ENCODE results near the gene THOP1.

The THOP1 gene

DNA sequence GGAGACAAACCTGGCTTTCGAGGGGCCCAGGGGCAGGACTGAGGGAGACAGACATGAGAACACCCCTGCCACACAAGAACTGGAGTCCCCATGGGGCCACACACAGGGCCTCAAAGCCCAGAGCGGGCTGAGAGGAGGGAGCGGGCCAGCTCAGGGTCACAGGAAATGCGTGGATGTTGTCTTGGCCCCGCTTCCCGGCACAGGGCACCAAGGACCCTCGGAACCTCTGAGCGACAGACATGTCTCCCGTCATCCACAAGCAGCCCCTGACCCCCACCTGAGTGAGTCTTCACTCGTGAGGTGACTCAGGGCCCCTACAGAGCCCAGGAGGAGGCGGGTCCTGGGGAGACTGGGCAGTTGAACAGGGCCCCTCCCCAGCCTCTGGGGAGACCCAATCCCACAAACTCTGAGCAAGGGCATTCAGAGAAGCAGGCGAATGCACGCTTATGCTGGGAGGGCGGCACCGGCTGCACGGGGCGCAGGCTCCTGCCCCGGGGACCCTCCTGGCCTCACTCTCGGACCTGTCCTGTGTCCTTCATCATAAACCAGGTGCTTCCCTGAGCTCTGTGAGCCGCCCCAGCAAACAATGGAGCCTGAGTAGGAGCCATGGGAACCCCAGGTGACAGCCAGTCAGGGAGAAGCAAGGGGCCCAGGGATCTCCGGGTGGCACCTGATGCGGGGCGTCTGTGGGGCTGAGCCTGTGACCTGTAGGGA lies 22.4 kb upstream of the THOP1 start:
- DNase-seq, result no peak

DNA sequence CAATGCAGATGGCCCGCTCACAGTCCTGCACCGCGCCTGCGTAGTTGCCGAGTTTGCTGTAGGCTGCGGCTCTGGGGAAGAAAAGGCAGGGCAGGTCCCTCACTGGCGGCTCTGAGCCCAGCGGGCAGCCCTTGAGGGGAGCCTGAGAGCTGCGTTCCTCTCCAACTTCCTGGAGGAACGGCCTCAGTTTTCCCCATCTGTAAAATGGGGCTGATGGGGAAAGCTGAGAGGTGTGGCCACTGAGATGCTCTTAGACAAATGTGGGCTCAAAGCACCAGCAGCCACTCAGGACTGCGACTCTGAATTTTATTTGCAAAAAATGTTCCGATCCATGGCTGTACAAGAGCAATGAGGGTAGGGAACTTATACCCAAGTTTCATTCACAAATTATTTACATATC lies 21.6 kb upstream of the THOP1 start:
- no peak for DNase-seq

DNA sequence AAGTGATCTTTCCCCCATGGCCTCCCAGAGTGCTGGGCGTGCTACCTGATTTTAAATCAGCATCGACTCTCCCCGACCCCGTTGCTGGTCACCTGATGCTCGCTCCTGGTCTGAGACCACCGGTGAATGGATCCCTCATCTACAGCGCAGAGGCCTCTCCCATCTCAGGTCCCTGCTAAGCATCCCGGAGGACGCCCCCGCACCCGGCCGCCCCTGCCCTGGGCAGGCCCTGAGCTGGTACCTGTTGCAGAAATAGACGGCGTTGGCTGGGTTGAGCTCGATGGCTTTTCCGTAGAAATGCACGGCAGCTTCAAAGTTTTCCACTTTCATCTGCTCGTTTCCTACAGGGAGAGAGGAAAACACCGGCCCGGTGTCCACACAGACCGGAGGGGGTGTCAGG lies 20.4 kb upstream of the THOP1 start:
- DNase-seq, result no peak

DNA sequence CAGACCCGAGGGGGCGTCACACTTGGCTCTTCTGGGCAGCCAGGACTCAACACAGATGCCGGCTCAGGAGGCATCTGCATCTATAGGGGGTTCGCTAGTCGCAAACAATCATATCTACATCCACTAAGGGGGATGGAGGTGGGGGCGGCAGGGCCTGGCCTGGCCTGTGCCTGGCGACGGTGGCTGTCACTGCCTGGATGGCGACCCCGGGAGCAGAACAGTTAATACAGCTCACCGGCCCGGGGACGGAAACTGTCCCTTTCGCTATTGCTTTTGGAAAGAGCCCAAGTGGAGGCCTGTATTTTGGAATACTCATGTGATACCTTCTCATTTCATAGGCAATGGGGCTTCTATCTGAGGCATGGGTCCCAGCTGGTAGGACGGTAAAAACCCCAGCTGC lies 19.9 kb upstream of the THOP1 start:
- no peak for DNase-seq

DNA sequence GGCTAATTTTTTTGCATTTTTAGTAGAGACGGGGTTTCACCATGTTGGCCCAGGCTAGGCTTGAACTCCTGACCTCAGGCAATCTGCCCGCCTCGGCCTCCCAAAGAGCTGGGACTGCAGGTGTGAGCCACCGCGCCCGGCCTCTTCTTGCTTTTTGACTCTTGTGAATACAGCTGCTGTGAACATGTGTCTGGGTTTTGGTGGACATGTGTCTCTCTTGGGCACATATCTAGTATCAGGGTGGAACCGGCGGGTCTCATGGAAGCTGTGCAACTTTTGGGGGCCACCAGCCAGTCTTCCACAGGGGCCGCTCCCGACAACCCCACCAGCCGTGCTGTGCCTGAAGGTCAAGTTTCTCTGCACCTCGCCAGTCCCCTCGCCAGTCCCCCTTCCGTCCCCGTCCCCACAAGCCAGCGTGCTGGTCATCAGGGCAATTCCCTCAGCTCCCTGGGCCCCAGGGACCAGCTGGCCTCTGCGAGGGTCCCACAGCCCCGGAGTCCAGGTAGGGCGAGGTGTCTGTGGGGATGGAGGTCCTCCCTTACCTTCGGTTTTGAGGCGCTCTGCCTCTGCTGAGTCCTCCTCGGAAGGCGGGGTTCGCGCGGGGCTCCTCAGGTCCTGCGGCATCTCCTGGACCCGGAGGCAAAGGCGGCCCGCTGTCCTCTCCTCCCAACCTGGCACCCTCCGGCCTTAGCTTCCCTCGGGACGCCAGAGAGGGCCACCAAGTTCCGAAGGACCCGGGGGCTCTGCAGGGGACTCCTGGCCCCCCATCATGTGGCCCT lies 18.5 kb upstream of the THOP1 start:
- no peak for DNase-seq

DNA sequence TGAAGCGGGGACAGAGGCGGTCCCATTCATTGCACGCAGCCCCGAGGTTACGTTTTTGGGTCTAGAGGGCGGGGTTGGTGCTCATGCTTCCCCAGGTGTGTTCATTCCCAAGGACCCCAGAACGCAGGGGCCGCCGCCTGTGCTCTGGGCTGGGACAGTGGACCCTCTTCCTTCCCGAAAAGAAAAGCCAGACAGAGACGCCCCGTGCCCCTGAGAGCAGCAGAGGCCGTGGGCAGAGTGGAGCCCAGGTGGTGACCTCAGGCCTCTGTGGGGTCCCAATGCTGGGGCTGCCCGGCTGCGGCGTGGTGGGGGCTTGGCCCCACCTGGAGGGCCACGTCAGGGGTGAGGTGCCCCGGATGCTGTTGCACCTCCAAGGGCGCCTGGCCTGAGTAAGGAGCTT lies 17.6 kb upstream of the THOP1 start:
- DNase-seq, result no peak

DNA sequence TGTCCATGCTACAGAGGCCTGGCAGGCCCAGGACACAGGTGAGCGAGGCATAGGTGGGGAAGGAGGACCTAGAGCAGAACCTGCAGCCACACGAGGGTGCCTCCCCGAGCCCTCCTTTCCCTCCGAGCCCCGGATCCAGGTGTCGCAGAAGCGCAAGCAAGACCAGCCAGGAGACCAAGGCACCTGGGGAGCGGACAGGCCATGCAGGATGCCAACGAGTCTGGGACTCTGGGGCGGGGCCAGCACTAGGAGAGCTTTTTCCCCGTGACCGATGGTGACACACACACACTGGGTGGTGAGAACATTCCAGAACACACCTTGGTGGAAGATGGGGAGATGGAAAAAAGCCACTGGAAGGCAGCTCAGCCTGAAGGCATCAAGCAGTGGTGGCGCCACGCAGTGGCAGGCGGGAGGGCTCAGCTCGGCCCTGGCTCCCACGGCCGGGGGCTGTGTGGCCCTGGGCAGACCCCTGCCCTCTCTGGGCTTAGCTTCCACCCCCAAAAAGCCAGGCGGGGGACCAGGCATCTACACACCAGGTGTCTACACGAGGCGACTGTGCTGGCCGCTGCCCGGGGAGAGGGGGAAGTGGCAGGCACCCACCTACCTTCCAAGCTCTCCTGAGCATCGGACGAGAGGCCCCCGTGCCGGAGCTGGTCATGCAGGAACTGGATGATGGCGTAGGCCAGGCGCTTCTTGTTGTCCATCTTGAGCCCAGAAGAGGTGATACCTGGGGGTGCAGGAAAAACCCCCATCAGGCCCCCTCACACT lies 16.8 kb upstream of the THOP1 start:
- no peak for DNase-seq

DNA sequence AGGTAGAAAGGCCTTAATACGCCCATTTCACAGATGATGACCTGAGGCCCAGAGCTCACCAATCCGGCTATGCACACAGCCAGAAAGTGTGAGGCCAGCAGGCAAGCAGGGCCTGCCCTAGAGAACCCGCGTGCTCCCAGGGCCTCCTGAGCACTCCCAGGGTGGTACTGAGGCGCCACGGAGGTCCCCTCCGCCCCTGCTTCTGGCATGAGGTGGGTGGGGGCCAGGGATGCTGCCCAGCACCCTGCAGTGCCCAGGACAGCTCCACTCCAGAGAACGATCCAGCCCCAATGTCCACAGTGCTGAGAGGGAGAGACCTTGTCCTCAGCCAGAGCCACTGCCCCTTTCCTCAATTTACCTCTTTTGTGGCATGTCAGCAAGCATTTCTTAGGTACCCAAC lies 16.1 kb upstream of the THOP1 start:
- no peak for DNase-seq

DNA sequence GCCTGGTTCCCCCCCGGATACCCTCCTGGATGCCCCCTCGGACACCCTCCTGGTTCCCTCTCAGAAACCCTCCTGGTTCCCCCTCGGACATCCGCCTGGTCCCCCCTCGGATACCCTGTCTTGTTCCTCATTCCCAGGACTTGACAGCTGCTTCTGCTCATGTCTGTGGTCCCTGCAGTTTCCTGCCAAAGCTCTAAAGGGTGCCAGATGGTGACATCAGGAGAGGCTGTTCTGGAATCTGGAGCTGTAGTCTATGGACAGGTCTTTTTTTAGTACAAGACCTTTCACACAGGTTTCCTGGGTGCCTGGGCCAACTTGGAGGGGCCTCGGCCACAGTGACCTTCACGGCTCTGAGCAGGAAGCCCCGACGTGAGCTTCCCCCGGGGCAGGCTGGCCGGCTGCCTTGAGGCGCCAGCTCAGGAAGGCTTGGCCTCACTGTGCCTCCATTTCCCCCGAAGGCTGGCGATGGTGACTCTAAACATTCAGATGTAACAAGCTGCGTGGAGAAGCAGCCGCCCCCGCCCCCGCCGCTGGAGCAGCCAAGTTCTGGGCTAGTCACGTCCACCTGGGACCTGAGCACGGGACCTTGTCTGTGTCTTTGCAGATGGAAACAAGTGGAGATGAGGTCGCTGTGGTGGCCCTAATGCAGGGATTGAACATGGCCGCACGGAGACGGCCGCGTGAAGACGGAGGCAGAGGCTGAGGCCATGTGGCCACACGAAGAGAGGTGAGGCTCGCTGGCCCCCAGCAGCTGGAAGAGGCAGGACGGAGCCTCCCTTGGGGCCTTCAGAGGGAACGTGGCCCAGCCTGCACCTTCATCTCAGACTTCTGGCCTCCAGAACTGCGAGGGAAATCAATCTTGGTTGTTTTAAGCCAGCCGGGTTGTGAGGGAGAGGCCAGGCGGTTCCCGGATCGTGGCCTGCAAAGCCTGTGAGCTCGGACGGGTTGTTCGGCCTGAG lies 15.0 kb upstream of the THOP1 start:
- no peak for DNase-seq

DNA sequence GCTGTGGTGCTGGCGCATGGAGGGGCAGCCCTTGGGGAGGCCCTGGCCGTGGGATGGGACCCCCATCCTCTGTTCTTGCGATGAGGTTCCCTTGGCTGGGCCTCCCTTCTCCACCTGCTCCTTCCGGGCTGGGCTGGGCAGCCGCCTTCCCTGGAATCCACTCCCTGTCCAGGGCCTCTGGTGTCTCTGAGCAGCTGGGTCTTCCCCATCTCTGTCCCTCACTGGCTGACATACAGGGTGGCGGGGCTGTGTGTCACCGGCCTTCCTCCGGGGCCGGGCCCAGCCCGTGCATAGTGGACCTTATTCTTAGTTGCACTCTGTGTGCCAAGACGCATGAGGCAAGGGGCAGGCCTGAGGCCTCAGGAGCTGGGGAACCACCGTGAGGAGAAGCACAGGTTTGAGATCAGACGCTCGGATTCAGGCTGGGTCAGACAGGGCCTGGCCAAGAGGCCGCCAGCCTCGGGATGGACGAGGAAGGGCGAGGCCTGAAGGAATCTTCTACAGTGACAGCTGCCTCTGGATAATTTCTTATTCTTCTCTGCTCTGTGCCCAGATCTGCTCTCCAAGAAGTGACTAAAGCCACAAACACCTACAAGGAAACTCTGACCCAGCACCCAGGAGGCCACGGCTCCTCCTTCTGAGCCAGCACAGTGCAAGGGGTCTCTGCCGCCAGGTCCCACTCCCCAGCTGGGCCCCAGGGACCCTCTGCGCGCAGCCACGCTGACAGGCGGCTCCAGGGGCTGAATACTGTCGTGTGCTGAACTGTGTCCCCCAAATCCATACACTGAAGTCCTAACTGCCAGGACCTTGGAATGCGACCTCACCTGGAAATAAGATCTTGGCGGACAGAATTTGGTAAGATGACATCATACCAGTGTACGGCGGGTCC lies 13.3 kb upstream of the THOP1 start:
- no peak for DNase-seq

DNA sequence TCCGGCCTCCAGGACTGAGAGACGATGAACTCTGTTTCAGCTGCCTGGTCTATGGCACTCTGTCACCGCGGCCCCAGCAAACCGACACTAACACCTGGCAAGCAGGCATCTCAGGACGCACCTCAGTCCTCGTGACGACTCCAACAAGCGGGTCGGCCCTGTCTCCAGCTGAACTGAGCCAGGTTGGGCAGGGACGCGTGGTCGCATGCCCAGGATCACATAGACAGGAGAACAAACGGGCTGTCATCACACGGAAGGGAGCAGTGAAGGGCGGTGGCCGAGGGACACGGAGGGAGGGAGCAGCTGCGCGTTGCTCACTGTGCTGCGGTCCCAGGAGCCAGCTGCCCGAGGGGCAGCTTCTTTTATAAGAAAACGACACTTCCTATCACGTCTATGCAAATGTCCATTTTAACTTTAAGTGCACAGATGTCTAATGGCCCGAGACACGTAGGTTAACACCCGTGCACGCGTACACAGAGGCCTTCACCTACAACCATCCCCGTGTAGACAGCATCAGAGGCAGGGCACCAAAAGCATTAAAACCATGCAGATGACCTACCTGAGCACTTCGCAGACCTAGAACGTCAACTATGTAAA lies 11.1 kb upstream of the THOP1 start:
- no peak for DNase-seq

DNA sequence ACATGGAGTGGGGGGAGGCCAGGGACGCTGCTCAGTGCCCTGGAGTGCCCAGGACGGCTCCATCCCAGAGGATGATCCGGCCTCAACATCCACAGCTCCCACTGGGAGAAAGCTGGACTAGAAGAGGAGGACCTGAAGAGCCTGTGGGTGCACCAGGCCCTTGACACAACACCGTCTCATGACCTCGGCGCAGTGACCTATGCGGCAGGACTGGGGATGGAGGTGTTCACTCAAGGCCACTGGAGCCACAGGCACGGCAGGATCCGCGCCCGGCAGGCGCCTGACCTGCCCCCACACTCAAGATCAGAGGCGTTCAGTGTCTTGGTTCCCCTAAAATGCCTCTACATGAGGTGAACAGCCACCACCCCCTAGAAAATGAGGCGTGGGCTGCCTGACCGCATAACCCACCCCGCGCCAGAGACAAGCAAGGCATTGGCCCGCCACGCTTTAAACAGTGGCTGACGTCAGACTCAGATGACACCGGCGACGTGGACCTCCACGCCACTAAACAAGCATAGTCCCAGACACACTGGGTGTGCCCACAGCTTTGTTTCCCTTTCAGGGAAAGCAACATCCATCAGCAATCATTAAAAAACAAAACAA lies 10.2 kb upstream of the THOP1 start:
- no peak for DNase-seq

DNA sequence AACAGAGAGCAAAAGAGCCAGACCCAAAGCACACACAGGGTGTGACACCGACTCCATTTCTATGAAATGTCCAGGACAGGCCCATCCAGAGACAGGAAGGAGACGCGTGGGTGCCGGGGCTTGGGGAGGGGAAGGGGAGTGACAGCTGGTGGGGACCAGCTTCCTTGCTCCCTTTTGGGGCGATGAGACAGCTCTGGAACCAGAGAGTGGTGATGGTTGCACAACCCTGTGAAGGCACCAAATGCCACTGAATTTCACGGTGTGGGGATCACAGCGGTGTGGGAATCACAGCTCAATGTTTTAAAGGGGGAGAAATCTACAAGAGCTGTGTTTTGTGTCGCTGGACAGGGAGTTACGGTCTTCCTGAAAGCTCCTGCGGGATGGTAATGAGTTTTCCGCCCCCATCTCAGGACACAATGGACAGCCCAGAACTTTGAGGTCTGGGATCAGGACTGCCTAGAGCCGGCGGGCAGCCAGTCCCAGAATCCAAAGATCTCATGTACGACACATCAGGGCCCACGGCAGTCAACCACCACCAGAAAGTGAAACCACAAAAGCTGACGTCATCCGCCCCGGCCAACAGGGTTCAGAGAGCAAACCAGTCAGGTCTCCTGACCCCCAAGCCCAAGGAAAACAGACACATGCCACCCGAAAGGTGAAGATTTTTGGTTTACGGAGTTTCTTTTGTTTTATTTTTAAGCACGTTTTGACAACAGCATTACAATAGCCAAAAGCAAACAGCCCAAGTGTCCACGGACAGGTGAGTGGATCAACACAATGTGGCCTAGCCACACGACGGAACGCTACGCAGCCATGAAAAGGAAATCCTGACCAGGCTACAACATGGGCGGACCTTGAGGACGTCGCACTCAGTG lies 9.5 kb upstream of the THOP1 start:
- no peak for DNase-seq

DNA sequence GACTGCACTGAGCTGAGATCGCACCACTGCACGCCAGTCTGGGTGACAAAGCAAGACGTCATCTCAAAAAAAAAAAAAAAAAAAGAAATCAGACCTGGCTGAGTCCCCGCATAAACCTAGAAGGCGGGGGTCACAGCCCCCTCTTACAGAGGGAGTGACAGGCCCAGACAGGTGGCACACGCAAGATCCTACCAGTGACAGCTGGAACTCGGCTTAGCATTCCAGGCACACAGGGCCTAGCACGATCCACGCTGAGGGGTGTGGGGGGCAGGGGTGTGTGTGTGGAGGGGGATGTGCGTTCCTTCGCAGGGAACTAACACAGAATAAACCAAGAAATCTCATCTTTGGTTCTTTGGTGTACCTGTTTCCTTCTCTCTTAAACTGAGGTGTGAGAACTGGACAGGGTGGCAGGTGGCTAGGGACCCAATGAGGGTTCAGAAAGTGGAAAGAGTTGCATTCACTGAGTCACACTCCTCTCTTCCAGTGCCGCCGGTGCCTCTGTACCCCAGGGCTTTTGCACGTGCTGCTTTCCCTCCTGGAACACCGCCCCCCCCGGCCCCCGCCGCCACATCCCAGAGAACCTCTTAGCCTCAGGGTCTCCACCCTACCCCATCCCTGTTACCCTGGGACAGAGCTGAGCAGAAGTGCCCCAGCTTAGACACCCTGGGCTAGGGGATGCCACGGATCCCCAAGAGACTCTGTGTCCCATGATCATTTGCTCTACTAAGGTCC lies 7.2 kb upstream of the THOP1 start:
- no peak for DNase-seq

DNA sequence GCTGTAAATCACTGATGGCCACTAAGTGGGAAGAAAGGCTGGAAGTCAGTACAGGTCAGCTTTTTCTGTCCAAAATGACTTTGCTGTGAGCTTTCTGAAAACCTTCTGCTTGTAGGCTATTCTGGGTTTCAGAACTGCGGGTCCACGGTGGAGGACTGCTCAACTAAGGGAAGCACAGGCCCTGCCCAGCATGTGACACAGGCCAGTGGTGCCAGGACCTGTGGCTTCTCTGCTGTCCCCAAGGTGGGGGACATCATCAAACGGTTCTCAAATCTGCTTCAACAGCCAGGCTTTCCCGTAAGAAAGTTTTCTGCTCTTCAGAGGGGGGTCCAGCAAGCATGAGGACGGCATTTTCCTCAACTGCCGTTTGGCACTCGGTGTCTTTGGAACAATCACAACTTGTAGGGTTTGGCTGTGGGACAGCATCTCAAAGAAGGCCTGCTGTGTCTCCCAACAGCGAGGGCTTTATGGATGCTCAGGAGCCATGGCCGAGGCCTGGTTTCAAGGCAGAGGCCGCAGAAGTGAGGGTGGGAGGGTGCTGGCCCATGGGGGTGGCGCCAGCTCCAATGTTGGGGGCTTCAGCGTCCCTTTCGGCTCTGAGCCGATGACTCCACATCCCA lies 6.1 kb upstream of the THOP1 start:
- no peak for DNase-seq

DNA sequence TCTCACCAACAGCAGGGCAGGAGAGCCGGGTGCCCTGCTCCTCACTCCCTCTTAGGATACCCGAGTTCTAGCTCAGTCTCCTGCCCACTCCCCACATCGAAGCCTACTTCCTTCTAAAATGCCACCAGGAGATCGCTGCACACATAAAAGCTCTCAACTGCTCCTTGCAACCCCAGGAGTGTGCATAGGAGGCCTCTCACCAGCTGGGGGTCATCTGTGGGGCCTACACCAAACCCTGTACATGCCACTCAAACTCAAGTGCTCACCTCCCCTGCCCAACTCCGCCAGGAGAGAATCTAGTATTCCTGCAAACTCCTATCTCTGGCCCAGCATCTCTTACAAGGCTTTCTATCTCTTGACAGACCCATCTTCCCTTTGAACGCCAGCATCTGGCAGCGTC lies 5.0 kb upstream of the THOP1 start:
- DNase-seq, result no peak

DNA sequence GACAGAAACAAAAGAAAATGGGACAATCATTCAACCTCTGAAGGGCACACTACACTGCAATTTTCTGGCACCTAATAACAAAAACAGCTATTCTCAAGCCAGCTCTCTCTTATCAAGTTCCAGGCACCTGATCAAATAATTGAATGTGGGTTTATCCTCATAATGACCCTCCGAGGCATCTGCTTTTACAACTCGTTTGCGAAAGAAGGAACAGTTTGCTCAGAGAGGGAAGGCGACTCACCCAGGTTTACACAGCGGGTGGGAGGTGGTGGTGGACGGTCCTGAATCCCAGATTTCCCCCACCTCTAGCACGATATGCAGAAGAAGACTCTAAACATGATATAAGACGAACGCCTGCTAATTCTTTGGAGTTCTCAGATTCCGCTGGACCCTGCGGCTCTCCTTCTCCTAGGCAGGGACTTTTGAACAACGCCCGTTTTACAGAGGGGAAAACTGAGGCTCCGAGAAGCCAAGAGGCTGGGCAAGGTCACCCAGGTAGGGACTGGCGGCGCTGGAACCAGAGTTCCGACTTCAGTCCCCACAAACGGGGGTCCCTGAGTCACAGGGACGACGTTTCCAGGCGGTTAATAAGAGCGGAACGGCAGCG lies 2.9 kb upstream of the THOP1 start:
- no peak for DNase-seq

Measured in NCI-H2029 treated with DMSO at 0.1 percent for 48 hours (cell line).